ENCODE data around the gene PTPN3. TPM values are rescaled to one million over a fixed set of nuclear protein-coding genes. Genes with fewer than 3 reads are reported as not detected.

PTPN3 gene
- total and polyA plus RNA-seq, 10 of the 15 experiments (the other 5 are each of a cell fraction or from before 2014, with no cell fraction given), result 0.18 to 1.3 (median 0.39) TPM

DNA sequence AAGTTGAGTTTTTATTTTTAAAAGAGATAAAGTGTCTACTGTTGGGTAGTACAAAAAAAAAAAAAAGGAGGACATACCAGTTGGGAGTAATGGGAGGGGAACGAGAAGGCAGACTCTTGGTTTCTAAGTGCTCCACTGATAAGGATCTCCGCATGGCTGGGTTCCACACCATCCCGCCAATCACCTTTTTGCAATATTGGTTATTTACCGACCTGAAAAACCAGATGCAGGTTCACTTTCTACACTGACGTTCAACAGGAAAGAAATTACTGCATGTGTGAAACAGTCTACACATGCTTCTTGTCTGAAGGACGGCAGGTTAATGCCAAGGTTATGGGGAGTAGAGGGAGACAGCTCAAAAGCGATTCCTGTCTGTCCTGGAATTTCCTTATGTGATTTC is 75.5 kb downstream of the PTPN3 start (continued):
- TF ChIP-seq POLR2A (IDR thresholded peaks at IDR 0.05; ENCODE audit: low read depth, low read length) (no peak), ASH2L (IDR thresholded peaks at IDR 0.05; ENCODE audit: borderline replicate concordance, low read depth) (no peak), EGR1 (IDR thresholded peaks at IDR 0.05; ENCODE audit: borderline replicate concordance in 1 of 2, low read depth in 2 of 2, low read length in 2 of 2) (no peak), HDAC6 (IDR thresholded peaks at IDR 0.05; ENCODE audit: unreplicated experiment) (no peak), NR2F1 (conservative IDR thresholded peaks at IDR 0.05) (no peak), POLR2AphosphoS2 (IDR thresholded peaks at IDR 0.05; ENCODE audit: low read depth, low read length) (no peak), SMAD1 (IDR thresholded peaks at IDR 0.05; ENCODE audit: low read depth, partially characterized antibody) (no peak), SIN3A (IDR thresholded peaks at IDR 0.05; ENCODE audit: low read depth, low read length) (no peak), NRF1 (conservative IDR thresholded peaks at IDR 0.05; ENCODE audit: low read depth, low read length) (no peak), GATAD2B (conservative IDR thresholded peaks at IDR 0.05; ENCODE audit: low read depth) (no peak)
- TF ChIP-seq, protein P1, sequence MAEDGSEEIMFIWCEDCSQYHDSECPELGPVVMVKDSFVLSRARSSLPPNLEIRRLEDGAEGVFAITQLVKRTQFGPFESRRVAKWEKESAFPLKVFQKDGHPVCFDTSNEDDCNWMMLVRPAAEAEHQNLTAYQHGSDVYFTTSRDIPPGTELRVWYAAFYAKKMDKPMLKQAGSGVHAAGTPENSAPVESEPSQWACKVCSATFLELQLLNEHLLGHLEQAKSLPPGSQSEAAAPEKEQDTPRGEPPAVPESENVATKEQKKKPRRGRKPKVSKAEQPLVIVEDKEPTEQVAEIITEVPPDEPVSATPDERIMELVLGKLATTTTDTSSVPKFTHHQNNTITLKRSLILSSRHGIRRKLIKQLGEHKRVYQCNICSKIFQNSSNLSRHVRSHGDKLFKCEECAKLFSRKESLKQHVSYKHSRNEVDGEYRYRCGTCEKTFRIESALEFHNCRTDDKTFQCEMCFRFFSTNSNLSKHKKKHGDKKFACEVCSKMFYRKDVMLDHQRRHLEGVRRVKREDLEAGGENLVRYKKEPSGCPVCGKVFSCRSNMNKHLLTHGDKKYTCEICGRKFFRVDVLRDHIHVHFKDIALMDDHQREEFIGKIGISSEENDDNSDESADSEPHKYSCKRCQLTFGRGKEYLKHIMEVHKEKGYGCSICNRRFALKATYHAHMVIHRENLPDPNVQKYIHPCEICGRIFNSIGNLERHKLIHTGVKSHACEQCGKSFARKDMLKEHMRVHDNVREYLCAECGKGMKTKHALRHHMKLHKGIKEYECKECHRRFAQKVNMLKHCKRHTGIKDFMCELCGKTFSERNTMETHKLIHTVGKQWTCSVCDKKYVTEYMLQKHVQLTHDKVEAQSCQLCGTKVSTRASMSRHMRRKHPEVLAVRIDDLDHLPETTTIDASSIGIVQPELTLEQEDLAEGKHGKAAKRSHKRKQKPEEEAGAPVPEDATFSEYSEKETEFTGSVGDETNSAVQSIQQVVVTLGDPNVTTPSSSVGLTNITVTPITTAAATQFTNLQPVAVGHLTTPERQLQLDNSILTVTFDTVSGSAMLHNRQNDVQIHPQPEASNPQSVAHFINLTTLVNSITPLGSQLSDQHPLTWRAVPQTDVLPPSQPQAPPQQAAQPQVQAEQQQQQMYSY (CRISPR knock-in tag; IDR thresholded peaks at IDR 0.05), result no peak
- TF ChIP-seq, protein P2, sequence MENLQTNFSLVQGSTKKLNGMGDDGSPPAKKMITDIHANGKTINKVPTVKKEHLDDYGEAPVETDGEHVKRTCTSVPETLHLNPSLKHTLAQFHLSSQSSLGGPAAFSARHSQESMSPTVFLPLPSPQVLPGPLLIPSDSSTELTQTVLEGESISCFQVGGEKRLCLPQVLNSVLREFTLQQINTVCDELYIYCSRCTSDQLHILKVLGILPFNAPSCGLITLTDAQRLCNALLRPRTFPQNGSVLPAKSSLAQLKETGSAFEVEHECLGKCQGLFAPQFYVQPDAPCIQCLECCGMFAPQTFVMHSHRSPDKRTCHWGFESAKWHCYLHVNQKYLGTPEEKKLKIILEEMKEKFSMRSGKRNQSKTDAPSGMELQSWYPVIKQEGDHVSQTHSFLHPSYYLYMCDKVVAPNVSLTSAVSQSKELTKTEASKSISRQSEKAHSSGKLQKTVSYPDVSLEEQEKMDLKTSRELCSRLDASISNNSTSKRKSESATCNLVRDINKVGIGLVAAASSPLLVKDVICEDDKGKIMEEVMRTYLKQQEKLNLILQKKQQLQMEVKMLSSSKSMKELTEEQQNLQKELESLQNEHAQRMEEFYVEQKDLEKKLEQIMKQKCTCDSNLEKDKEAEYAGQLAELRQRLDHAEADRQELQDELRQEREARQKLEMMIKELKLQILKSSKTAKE (IDR thresholded peaks at IDR 0.05; ENCODE audit: low read depth, poor library complexity, severe bottlenecking), result peak; percentile 89
- TF ChIP-seq, protein P3, sequence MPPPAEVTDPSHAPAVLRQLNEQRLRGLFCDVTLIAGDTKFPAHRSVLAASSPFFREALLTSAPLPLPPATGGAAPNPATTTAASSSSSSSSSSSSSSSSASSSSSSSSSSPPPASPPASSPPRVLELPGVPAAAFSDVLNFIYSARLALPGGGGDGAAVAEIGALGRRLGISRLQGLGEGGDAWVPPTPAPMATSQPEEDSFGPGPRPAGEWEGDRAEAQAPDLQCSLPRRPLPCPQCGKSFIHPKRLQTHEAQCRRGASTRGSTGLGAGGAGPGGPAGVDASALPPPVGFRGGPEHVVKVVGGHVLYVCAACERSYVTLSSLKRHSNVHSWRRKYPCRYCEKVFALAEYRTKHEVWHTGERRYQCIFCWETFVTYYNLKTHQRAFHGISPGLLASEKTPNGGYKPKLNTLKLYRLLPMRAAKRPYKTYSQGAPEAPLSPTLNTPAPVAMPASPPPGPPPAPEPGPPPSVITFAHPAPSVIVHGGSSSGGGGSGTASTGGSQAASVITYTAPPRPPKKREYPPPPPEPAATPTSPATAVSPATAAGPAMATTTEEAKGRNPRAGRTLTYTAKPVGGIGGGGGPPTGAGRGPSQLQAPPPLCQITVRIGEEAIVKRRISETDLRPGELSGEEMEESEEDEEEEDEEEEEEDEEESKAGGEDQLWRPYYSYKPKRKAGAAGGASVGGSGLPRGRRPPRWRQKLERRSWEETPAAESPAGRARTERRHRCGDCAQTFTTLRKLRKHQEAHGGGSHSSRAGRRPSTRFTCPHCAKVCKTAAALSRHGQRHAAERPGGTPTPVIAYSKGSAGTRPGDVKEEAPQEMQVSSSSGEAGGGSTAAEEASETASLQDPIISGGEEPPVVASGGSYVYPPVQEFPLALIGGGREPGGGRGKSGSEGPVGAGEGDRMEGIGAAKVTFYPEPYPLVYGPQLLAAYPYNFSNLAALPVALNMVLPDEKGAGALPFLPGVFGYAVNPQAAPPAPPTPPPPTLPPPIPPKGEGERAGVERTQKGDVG (CRISPR knock-in tag; IDR thresholded peaks at IDR 0.05), result no peak
- TF ChIP-seq, protein P4, sequence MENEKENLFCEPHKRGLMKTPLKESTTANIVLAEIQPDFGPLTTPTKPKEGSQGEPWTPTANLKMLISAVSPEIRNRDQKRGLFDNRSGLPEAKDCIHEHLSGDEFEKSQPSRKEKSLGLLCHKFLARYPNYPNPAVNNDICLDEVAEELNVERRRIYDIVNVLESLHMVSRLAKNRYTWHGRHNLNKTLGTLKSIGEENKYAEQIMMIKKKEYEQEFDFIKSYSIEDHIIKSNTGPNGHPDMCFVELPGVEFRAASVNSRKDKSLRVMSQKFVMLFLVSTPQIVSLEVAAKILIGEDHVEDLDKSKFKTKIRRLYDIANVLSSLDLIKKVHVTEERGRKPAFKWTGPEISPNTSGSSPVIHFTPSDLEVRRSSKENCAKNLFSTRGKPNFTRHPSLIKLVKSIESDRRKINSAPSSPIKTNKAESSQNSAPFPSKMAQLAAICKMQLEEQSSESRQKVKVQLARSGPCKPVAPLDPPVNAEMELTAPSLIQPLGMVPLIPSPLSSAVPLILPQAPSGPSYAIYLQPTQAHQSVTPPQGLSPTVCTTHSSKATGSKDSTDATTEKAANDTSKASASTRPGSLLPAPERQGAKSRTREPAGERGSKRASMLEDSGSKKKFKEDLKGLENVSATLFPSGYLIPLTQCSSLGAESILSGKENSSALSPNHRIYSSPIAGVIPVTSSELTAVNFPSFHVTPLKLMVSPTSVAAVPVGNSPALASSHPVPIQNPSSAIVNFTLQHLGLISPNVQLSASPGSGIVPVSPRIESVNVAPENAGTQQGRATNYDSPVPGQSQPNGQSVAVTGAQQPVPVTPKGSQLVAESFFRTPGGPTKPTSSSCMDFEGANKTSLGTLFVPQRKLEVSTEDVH (IDR thresholded peaks at IDR 0.05; ENCODE audit: low read depth, partially characterized antibody), result no peak
- TF ChIP-seq, protein P5, sequence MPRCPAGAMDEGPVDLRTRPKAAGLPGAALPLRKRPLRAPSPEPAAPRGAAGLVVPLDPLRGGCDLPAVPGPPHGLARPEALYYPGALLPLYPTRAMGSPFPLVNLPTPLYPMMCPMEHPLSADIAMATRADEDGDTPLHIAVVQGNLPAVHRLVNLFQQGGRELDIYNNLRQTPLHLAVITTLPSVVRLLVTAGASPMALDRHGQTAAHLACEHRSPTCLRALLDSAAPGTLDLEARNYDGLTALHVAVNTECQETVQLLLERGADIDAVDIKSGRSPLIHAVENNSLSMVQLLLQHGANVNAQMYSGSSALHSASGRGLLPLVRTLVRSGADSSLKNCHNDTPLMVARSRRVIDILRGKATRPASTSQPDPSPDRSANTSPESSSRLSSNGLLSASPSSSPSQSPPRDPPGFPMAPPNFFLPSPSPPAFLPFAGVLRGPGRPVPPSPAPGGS (IDR thresholded peaks at IDR 0.05; ENCODE audit: borderline replicate concordance, insufficient read depth, low read depth, low read length, poor library complexity, severe bottlenecking), result no peak

All from GM12878 (cell line).